H1 (cell line): ENCODE measurements around the gene TSPAN17. TPM values are rescaled to one million over a fixed set of nuclear protein-coding genes. Genes with fewer than 3 reads are reported as not detected.

Experiments
- CTCF ChIA-PET: fragments of 300-600 bp; sonication (Branson Sonifier 250); formaldehyde crosslinking; loops from one replicate; lab custom pipeline; 2021; ENCODE audit not compliant: partially characterized antibody; lab: Charles Lee
- POLR2A ChIA-PET: fragments of 300-600 bp; sonication (Branson Sonifier 250); formaldehyde crosslinking; loops from one replicate; lab custom pipeline; 2021; ENCODE audit warnings: inconsistent platforms; ENCODE audit not compliant: partially characterized antibody; lab: Charles Lee
- DNase-seq, 2 experiments: peaks; one replicate each; pipeline versions ENCODE4 v3.0.0 to v3.0.0-alpha.2; 2010 to 2022; ENCODE audit warnings: low spot score in 2 of 2, low read depth in 1 of 2, mixed read lengths in 1 of 2
- FAIRE-seq: peaks from 2 replicates; lab custom pipeline; 2011; peaks lifted over from hg19 to GRCh38; lab: Jason Lieb, UNC
- H2AFZ ChIP-seq: 2 replicates; pipeline ENCODE4 v1.8.1; 2012; ENCODE audit warnings: low read length, inconsistent platforms
- H2AK5ac ChIP-seq: 2 replicates; pipeline ENCODE4 v1.6.1; 2013; ENCODE audit warnings: low read depth, low read length
- H2BK120ac ChIP-seq: replicated peaks from 2 replicates; pipeline ENCODE3; 2013; ENCODE audit warnings: low read depth, low read length, inconsistent platforms
- H2BK12ac ChIP-seq: 2 replicates; pipeline ENCODE4 v1.6.1; 2013; ENCODE audit warnings: low read depth, low read length
- H2BK15ac ChIP-seq: 2 replicates; pipeline ENCODE4 v1.6.1; 2013; ENCODE audit warnings: low read length
- H2BK20ac ChIP-seq: 2 replicates; pipeline ENCODE4 v1.6.1; 2013; ENCODE audit warnings: low read length
- H2BK5ac ChIP-seq: 2 replicates; pipeline ENCODE4 v1.6.1; 2013; ENCODE audit warnings: low read depth, low read length
- H3K14ac ChIP-seq: 2 replicates; pipeline ENCODE4 v1.6.1; 2013; ENCODE audit warnings: inconsistent platforms; ENCODE audit not compliant: insufficient read length
- H3K18ac ChIP-seq: 2 replicates; pipeline ENCODE4 v1.6.1; 2013; ENCODE audit warnings: low read length; ENCODE audit errors: extremely low read depth
- H3K23ac ChIP-seq: 2 replicates; pipeline ENCODE4 v1.6.1; 2013; ENCODE audit warnings: inconsistent platforms; ENCODE audit not compliant: insufficient read length
- H3K23me2 ChIP-seq: 2 replicates; pipeline ENCODE4 v1.6.1; 2013; ENCODE audit warnings: low read depth, low read length
- H3K27ac ChIP-seq: 2 replicates; pipeline ENCODE4 v1.6.1; 2011; ENCODE audit warnings: low read depth, low read length, inconsistent platforms
- H3K27me3 ChIP-seq, 4 experiments: replicated peaks in 1 of 4; 1 replicate in 1 of 4; 2 replicates in 3 of 4; pipeline versions ENCODE4 v1.6.1 to v1.8.1; 2011 to 2013; ENCODE audit warnings: low read length in 3 of 4, mild to moderate bottlenecking in 3 of 4, inconsistent platforms in 2 of 4, mixed read lengths in 2 of 4, moderate library complexity in 1 of 4; ENCODE audit not compliant: control insufficient read depth in 3 of 4, insufficient read depth in 3 of 4; ENCODE audit errors: extremely low read depth in 1 of 4
- H3K36me3 ChIP-seq, 4 experiments: 2 replicates each; pipeline versions ENCODE4 v1.6.1 to v1.8.1; 2011 to 2013; ENCODE audit warnings: mild to moderate bottlenecking in 4 of 4, low read length in 3 of 4, moderate library complexity in 2 of 4, control low read depth in 1 of 4, inconsistent platforms in 1 of 4; ENCODE audit not compliant: insufficient read depth in 4 of 4, control insufficient read depth in 2 of 4
- H3K4ac ChIP-seq: replicated peaks from 2 replicates; pipeline ENCODE3; 2013; ENCODE audit warnings: low read length, low read depth, mixed read lengths, inconsistent platforms; ENCODE audit not compliant: insufficient read length
- H3K4me1 ChIP-seq, 4 experiments: replicated peaks in 1 of 4; 1 replicate in 1 of 4; 2 replicates in 3 of 4; pipeline versions ENCODE4 v1.6.1 to v1.8.1; 2011 to 2013; ENCODE audit warnings: low read length in 3 of 4, inconsistent platforms in 2 of 4, mixed read lengths in 1 of 4; ENCODE audit not compliant: insufficient read depth in 4 of 4, control insufficient read depth in 3 of 4
- H3K4me2 ChIP-seq, 2 experiments: 2 replicates each; pipeline versions ENCODE4 v1.6.1 to v1.8.1; 2011 to 2013; ENCODE audit warnings: low read depth in 2 of 2, low read length in 2 of 2, control low read depth in 1 of 2, inconsistent platforms in 1 of 2, mild to moderate bottlenecking in 1 of 2; ENCODE audit not compliant: insufficient read depth in 1 of 2
- H3K4me3 ChIP-seq, 4 experiments: fragments of 200-600, 300-600 bp in 1 of 4; sonication (generic), shearing (Covaris generic), sonication (Bioruptor Twin) in 1 of 4; 2 replicates each; pipeline versions ENCODE4 v1.5.1 to v1.8.1; 2011 to 2016; ENCODE audit warnings: low read length in 4 of 4, low read depth in 3 of 4, control low read depth in 2 of 4, inconsistent platforms in 2 of 4, mild to moderate bottlenecking in 2 of 4, mixed read lengths in 1 of 4, moderate library complexity in 1 of 4; ENCODE audit not compliant: insufficient read depth in 2 of 4; ENCODE audit errors: extremely low read depth in 1 of 4
- H3K56ac ChIP-seq: replicated peaks from 2 replicates; pipeline ENCODE3; 2013; ENCODE audit warnings: low read depth, mild to moderate bottlenecking, mixed read lengths, low read length, inconsistent platforms; ENCODE audit not compliant: insufficient read length
- H3K79me1 ChIP-seq: 2 replicates; pipeline ENCODE4 v1.6.1; 2013; ENCODE audit warnings: low read depth, low read length, control low read depth
- H3K79me2 ChIP-seq, 2 experiments: 2 replicates each; pipeline versions ENCODE4 v1.6.1 to v1.8.1; 2012 to 2013; ENCODE audit warnings: low read length in 2 of 2, mild to moderate bottlenecking in 2 of 2, inconsistent platforms in 1 of 2; ENCODE audit not compliant: insufficient read depth in 2 of 2, control insufficient read depth in 1 of 2
- H3K9ac ChIP-seq, 4 experiments: replicated peaks in 1 of 4; 1 replicate in 1 of 4; 2 replicates in 3 of 4; pipeline versions ENCODE4 v1.6.1 to v1.8.1; 2011 to 2013; ENCODE audit warnings: low read depth in 3 of 4, low read length in 3 of 4, control low read depth in 2 of 4, mild to moderate bottlenecking in 2 of 4, moderate library complexity in 2 of 4, inconsistent platforms in 1 of 4; ENCODE audit errors: extremely low read depth in 1 of 4
- H3K9me3 ChIP-seq, 2 experiments: 2 replicates each; pipeline versions ENCODE4 v1.6.1 to v1.8.1; 2012 to 2013; ENCODE audit warnings: mild to moderate bottlenecking in 2 of 2, moderate library complexity in 2 of 2, control low read depth in 1 of 2, inconsistent platforms in 1 of 2, low read depth in 1 of 2, low read length in 1 of 2, mixed read lengths in 1 of 2; ENCODE audit not compliant: insufficient read depth in 2 of 2
- H4K20me1 ChIP-seq, 2 experiments: replicated peaks in 1 of 2; 2 replicates each; pipeline versions ENCODE3 to v1.8.1; 2011 to 2013; ENCODE audit warnings: inconsistent platforms in 2 of 2, low read length in 2 of 2, mild to moderate bottlenecking in 1 of 2; ENCODE audit not compliant: insufficient read depth in 2 of 2, control insufficient read depth in 1 of 2
- H4K5ac ChIP-seq: 2 replicates; pipeline ENCODE4 v1.6.1; 2013; ENCODE audit warnings: low read length, low read depth, mixed read lengths, inconsistent platforms; ENCODE audit not compliant: insufficient read length
- H4K8ac ChIP-seq: 2 replicates; pipeline ENCODE4 v1.8.0; 2013; ENCODE audit warnings: mild to moderate bottlenecking, moderate library complexity, low read length, inconsistent platforms; ENCODE audit not compliant: insufficient read depth; ENCODE audit errors: extremely low read depth
- H4K91ac ChIP-seq: replicated peaks from 2 replicates; pipeline ENCODE3; 2013; ENCODE audit warnings: low read length, mixed read lengths, inconsistent platforms; ENCODE audit not compliant: insufficient read length
- EGR1 ChIP-seq: IDR thresholded peaks from 2 replicates; pipeline ENCODE4 v1.6.1; 2011; ENCODE audit warnings: low read depth, low read length, borderline replicate concordance
- NANOG ChIP-seq: IDR thresholded peaks from 2 replicates; pipeline ENCODE4 v1.6.1; 2011; ENCODE audit warnings: low read length, low read depth, mild to moderate bottlenecking, inconsistent platforms; ENCODE audit not compliant: insufficient read depth, poor library complexity, severe bottlenecking
- RNF2 ChIP-seq: fragments of 200-900, 300-1000 bp; sonication (generic); IDR thresholded peaks from 2 replicates; pipeline ENCODE4 v1.7.1; 2016; ENCODE audit warnings: borderline replicate concordance, low read depth, mild to moderate bottlenecking, antibody characterized with exemption, low read length; ENCODE audit not compliant: poor library complexity, severe bottlenecking; ENCODE audit errors: missing control alignments
- SIRT6 ChIP-seq: IDR thresholded peaks from one replicate; pipeline ENCODE4 v1.7.1; 2012; ENCODE audit warnings: low read length, inconsistent platforms
- SP2 ChIP-seq: IDR thresholded peaks from 2 replicates; pipeline ENCODE4 v1.6.1; 2012; ENCODE audit warnings: mild to moderate bottlenecking, low read length, inconsistent platforms
- TAF1 ChIP-seq: IDR thresholded peaks from 2 replicates; pipeline ENCODE4 v1.6.1; 2011; ENCODE audit warnings: mild to moderate bottlenecking, low read depth, low read length
- TAF7 ChIP-seq: optimal IDR thresholded peaks from 2 replicates; pipeline ENCODE3; 2011; ENCODE audit warnings: low read depth, mild to moderate bottlenecking, inconsistent platforms, low read length, moderate library complexity, borderline replicate concordance
- TCF12 ChIP-seq: IDR thresholded peaks from 2 replicates; pipeline ENCODE4 v1.6.1; 2011; ENCODE audit warnings: low read depth, mild to moderate bottlenecking, low read length
- WGBS, 2 experiments: shearing (Covaris generic) in 1 of 2; methylation state at CpG; one replicate each; pipeline versions ENCODE4 v1.1.6 to v1.1.7; 2013 to 2015; ENCODE audit warnings: low lambda C conversion rate in 2 of 2, mixed read lengths in 2 of 2, inconsistent platforms in 1 of 2, low coverage in 1 of 2, missing lambda C conversion rate in 1 of 2; ENCODE audit not compliant: insufficient replicate concordance in 2 of 2, insufficient coverage in 1 of 2, insufficient read length in 1 of 2; ENCODE audit errors: extremely low coverage in 1 of 2, missing lambda C conversion rate in 1 of 2; 5-methylcytosine and 5-hydroxymethylcytosine counted together
- polyA plus RNA-seq, 7 experiments: library from polyadenylated mRNA; depleted of rRNA in 3 of 7; stranded (reverse) in 5 of 7; unstranded in 2 of 7; fragments of >200 nt in 5 of 7; fragments of 200-250 nt in 2 of 7; gene quantifications; 1 replicate in 5 of 7; 2 replicates in 1 of 7; 4 replicates in 1 of 7; pipeline versions ENCODE4 v1.2.1 to v1.2.3, GENCODE V29; 2011 to 2013; ENCODE audit warnings: missing spikeins in 2 of 7, mixed read lengths in 2 of 7
- total RNA-seq: library from RNA; stranded (reverse); fragmentation: NEBNext Ultra II Directional; extraction: Animal tissue kit (Norgen Biotek cat#: 25700); gene quantifications from 2 replicates; pipeline ENCODE4 v1.2.1, GENCODE V29; 2021
- TF ChIP-seq, protein P1 (sequence below): IDR thresholded peaks from 2 replicates; pipeline ENCODE4 v1.6.1; 2012; ENCODE audit warnings: low read length, inconsistent platforms

The TSPAN17 gene
- total and polyA plus RNA-seq, 2 of the 8 experiments (the other 6 are each of a cell fraction or from before 2014, with no cell fraction given): 41.5 to 53.7 TPM

DNA sequence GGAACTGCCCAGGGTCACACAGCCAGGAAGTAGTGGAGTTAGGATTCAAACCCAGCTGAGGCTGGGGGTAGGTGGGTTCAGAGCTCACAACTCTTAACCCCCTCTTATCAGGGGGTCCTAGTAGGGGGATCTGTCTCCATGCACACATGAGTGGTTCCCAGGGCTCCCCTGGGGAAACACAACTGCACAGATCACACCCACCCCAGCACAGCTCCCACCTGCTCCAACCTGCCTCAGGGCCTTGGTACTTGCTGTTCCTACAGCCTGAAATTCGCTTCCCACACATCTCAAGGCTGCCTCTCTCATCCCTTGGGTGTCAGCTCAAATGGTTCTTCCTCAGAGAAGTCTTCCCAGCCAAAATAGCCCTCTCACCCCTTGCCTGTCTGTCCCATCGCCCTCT, 21.8 kb upstream of the TSPAN17 start:
- no peaks in the 10 kb centered on the region for H3K9me3 ChIP-seq
- H3K23me2 ChIP-seq: peaks cover 10% of the 10 kb centered on the region
- no peak overlapping the region for H3K4me3 ChIP-seq
- H2BK15ac ChIP-seq: no peak overlapping the region
- H3K36me3 ChIP-seq: no peaks in the 10 kb centered on the region
- H3K14ac ChIP-seq: no peak overlapping the region
- H3K4me2 ChIP-seq: no peak overlapping the region
- no peak overlapping the region for H3K23ac ChIP-seq
- H3K79me2 ChIP-seq: no peaks in the 10 kb centered on the region
- H3K79me1 ChIP-seq: no peaks in the 10 kb centered on the region
- DNase-seq: no peak
- no peak overlapping the region for H2BK12ac ChIP-seq
- H3K27ac ChIP-seq: no peak overlapping the region
- H3K56ac ChIP-seq: no peak overlapping the region
- H2BK120ac ChIP-seq: no peak overlapping the region
- no peak overlapping the region for H2BK5ac ChIP-seq
- no peak overlapping the region for H4K8ac ChIP-seq
- H2BK20ac ChIP-seq: no peak overlapping the region
- ChIA-PET POLR2A (interaction anchor here (0.7 to 1.9 kb wide), 2 partner anchors 12 to 18 kb away, joined by 3 to 6 read pairs; no protein-coding TSS in a partner anchor), CTCF (interaction anchor here (1.6 to 1.9 kb wide), 3 partner anchors 14 to 47 kb away, joined by 3 to 7 read pairs (median 5); no protein-coding TSS in a partner anchor)
- no peak overlapping the region for H3K18ac ChIP-seq
- FAIRE-seq: no peak
- H3K27me3 ChIP-seq: peaks cover 2 to 35% (median 23%) of the 10 kb centered on the region in 4 experiments
- no peak overlapping the region for H2AFZ ChIP-seq
- H3K4me1 ChIP-seq: peaks cover 2 to 28% (median 12%) of the 10 kb centered on the region in 4 experiments; a peak in 6 of 7 replicates
- TF ChIP-seq, protein P1, sequence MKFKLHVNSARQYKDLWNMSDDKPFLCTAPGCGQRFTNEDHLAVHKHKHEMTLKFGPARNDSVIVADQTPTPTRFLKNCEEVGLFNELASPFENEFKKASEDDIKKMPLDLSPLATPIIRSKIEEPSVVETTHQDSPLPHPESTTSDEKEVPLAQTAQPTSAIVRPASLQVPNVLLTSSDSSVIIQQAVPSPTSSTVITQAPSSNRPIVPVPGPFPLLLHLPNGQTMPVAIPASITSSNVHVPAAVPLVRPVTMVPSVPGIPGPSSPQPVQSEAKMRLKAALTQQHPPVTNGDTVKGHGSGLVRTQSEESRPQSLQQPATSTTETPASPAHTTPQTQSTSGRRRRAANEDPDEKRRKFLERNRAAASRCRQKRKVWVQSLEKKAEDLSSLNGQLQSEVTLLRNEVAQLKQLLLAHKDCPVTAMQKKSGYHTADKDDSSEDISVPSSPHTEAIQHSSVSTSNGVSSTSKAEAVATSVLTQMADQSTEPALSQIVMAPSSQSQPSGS: no peak
- no peak for TF ChIP-seq SIRT6
- TF ChIP-seq SP2: no peak
- TF ChIP-seq EGR1: no peak
- no peak for TF ChIP-seq RNF2
- no peak for TF ChIP-seq TAF7
- TF ChIP-seq TAF1: no peak
- no peak for TF ChIP-seq TCF12
- no peak for TF ChIP-seq NANOG
- no peak overlapping the region for H3K9ac ChIP-seq
- no peak overlapping the region for H2AK5ac ChIP-seq
- H4K5ac ChIP-seq: no peak overlapping the region
- no peak overlapping the region for H4K91ac ChIP-seq
- H4K20me1 ChIP-seq: peaks cover 0 to 4% of the 10 kb centered on the region in 2 experiments
- H3K4ac ChIP-seq: no peak overlapping the region
- 71% methylated on average over 2 of the region's 2 CpGs; no CpG with 5 or more reads in 1 of the 2 experiments for WGBS, 2 experiments
